Muscle of back (tissue), 11 donors: ENCODE measurements around the gene ATF3. TPM values are rescaled to one million over a fixed set of nuclear protein-coding genes. Genes with fewer than 3 reads are reported as not detected.
A peak's percentile ranks its signal among the peaks of the same experiment; 100 is the strongest.

Experiments used
- DNase-seq, 3 donors: peaks; one replicate each; pipeline versions ENCODE4 v3.0.0 to v3.0.0-alpha.2; 2013
- polyA plus RNA-seq, 10 donors: library from polyadenylated mRNA; unstranded; fragments of 120-200 nt; gene quantifications; one replicate each; pipeline ENCODE4 v1.2.1, GENCODE V29; 2013; ENCODE audit not compliant: insufficient read length in 10 of 10

The ATF3 gene
- polyA plus RNA-seq, 10 donors: 8.1 to 157 (median 28.3) TPM

DNA sequence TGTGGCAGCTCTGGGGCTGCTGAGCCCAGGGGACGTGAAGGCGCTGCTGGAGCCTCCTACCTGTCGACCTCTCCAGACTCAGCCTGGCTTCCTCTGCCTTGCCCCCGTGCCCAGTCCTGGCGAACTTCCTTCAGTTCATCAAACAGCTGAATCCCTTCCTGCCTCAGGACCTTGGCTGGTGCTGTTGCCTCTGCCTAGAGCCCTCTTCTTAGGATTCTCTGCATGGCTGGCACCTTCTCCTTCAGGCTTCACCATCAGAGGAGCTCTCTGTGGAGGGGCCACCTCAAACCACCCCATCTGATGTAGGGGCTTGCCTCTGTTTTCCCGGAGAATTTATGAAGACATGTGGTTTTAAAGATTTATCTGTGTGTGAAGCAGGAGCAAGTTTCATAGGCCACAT, 23.4 kb upstream of the ATF3 start:
- no peak for DNase-seq

DNA sequence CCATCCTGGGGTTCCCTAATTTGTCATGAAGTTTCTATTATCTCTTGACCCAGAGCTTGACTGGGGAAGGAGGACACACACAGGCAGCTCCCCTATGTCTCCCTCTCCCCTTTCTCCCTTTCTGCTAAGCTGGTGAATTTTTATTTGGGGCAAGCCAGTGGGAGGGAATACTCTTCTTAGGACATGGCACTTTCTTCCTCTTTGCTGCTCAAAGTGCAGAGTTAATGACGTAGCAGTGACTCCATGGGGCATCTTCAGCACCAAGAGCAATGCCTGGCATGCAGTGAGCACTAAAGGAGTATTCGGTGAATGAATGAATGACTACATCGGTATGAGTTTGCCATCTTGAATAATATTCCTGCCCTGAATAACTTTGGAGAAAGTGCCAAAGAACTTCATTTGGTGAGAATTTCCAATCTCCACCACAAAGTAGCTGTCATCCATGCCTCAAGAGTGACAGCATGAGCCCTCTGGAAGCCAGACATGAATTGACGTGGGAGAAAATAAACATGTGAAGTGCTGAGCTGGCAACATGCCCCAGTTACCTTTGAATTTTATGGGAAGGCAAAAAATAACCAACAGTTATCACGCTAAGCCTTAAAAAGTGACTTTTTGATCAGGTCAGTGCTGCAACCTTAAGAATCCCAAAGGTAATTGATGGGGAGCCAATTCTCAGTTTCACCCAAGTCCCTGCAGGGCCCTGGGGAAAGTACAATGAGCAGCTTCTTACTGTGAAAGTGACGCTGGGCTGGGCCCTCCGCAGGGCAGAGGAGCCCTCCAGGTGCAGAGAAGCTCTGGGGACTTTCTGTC, 22.1 kb upstream of the ATF3 start:
- no peak for DNase-seq

DNA sequence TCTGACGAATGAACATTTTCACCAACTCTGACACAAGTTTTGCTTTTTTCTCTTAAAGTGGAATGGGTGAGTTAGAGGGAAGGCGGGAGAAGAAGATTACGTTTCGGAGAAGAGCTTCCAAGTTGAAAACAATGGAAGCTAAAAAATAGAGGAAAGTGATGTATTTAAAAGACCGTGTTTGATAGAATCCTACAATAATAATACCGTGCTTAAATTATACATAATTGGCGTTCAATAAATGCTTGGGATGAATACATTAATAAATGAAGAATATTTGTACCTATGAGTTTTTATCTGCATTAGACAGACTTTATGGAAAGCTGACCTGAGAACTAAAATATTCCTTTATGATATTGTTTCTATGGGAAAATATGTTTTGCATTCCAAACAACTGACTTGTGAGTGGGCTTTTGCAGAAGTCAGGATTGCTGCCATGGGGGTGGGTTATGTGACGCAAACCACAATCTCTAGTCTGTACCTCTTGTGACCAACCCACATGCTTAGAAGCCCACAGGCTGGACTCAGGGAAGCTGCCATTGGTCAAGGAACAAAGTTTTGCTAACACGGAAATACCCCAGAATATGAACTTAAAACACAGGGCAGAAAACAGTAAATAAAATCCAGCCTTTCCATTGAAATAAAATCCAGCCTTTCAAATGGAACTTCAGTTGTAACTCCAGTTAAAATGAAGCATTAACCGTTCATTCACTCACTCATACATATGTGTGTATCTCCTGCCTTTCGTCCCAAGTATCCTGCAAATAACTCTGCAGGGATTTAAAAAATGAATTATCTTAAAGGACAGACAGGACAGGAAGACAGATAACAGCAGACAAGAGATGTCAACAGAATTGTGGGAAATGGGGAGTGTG, 21.3 kb upstream of the ATF3 start:
- DNase-seq: peak; percentile 56 to 62 (median 59)

DNA sequence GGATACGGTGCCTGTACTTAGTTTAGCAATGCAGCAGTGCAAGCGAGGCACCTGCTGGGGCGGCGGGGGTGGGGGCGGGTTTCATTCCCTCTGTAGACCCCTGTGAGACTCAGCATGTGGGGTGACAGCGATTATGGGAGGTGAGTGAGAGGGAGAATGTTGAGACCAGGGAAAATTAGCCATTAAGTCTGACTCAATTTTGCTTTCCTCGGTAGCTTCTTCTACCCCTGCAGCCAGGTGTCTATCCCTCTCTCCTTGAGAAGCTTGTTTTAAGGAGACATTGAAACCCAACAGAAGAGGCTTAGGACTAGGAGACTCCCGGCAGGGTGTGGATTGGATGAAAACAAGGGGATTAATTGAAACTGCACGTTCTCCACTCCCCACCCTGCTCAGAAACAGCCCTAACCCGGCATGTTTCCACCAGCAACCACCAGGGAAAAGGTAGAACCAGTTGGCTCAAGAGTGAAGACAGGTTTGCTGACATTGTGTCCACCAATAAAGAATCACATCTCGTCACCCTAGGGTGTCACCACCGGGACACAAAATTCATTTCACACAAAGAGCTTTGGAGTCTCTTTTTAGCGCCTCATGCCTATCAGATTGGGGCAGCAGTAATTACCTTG, 20.6 kb upstream of the ATF3 start:
- DNase-seq: no peak

DNA sequence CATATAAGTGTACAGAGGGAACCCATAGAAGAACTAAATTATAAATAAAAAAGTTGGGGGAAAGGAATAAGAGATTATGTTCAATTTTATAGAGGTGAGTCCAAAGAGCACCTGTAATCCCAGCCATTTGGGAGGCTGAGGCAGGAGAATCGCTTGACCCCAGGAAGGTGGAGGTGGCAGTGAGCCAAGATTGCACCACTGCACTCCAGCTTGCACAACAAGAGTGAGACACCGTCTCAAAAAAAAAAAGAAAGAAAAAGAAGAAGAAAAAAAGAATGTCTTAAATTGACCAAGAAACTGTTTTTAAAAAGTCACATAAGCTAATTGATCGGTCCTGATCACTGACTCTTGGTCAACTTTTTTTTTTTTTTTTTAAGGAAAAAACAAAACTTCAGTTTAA, 19.1 kb upstream of the ATF3 start:
- no peak for DNase-seq

DNA sequence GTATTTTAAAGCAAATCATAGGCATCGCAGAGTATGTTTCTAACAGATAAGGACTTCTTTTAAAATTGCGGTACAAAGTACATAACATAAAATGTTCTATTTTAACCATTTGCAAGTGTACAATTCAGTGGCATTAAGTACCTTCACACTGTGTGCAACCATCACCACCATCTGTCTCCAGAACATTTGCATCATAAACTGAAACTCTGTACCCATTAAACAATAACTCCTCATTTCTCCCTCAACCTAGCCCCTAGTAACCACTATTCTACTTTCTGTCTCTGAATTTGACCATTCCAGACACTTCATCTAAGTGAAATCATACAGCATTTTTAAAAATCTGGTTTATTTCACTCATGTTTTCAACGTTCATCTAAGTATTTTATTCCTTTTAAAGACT, 16.6 kb upstream of the ATF3 start:
- no peak for DNase-seq

DNA sequence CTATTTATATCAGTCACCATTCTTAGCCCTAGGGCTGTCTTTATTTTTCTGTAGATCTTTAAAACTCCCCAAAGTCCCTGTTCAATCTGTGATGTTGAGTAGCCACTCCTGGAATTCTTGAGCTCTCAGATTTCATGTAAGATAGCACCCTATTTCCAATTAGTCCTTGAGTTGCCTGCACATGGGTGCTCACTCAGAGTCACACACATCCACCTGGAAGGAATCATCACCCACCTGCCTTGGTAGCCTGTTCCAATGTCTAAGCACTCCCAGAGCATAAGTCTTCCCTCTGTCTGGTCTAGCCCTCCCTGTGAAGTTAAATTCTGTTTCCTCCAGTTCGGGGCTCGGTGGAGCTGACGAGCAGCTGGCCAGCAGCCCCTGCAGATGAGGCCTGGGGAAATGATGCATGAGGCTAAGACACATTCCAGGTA, 14.7 kb upstream of the ATF3 start:
- no peak for DNase-seq

DNA sequence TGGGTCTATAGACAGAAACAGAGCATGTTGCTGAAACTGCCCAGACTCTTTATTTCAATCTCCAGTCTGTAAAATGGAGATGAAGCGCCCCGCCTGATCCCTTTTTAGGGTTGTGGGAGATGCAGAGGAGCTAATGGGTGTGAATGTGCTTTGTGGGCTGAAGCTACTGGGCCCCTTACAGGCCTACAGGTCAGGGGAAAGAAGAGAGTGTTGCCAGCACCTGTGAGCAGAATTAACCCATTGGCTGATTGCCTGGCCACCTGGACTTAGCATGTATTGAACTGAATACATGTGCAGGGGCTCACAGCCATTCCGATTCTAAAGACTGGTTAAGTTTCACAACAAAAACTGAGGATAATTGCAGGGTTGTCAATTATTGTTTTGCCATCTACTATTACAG, 13.9 kb upstream of the ATF3 start:
- DNase-seq: no peak

DNA sequence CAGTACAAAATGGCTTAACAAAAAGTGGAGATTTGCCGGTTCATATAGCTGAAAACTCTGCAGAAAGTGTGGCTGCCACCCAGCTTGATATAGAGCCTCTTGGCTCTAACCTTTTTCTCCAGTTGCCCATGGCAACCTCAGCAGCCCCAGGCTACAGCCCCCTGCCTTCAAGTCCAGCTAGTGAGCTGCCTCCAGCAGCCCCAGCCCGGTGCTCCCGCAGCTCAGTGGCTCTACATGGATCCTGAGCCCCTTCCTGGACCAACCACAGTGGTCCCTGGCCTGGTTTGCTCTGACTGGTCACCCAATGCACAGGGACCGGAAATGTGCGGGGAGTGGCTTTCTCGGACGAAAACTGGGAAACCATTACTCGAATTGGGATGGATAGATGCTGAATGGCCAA, 13.3 kb upstream of the ATF3 start:
- no peak for DNase-seq

DNA sequence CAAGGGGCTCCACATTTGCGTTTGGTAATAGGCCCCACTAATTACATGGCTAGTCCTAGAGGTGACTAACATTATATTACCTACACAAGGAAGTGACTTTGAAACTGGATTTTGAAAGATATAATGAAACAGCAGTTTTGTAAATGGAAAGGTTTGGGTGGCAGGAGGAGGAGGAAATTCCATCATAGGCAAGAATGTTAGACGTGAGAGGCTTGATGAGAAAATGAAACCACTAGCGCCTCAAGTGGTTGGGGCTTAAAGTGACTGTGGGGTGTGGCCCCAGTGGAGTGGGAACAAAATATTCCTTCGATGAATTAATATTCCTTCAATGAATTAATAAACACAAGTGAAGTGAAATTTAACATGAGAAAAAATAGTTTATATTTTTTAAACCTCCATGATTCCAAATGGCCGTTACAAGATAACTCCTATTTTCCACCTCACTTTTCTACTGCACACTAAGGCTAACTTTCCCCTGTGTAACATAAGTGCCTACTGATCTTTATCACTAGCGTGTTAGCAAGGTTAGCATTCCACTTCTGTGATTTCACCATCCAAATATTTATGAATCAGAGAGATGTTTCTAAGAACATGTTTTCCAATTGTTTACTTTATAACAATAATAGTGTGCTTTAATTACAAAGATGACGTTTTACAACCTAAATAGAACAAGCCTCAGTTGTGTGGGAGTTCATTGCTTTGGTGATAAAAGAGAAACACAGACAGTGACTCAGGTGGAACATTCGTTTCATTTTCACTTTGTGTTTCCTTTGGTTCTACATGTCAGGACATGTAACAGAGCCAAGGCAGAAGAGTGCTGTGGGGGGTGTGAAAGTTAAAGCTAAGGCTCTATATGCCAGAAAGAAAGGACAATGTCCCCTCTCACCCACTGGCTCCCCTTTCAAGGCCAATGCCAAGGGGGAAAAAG, 12.5 kb upstream of the ATF3 start:
- peak in 1 of 3 donors; percentile 76 for DNase-seq

DNA sequence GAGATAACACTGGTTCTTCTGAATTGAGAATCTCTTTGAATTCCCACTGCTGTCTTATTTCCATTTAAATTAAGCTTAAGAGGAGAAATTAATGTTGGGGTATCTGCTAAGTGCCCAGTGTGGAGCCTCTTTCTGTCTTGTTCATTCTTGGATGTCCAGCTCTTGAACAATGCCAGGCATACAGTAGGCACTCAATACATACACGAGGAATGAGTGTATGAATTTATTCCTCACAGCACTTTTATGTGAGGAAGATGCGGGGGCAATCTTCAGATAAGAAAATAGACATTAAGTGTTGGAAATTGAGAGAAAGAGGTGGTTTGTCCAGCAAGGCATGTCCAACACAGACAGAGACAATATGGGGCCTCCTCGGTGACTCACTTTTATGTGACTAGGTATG, 11.8 kb upstream of the ATF3 start:
- no peak for DNase-seq

DNA sequence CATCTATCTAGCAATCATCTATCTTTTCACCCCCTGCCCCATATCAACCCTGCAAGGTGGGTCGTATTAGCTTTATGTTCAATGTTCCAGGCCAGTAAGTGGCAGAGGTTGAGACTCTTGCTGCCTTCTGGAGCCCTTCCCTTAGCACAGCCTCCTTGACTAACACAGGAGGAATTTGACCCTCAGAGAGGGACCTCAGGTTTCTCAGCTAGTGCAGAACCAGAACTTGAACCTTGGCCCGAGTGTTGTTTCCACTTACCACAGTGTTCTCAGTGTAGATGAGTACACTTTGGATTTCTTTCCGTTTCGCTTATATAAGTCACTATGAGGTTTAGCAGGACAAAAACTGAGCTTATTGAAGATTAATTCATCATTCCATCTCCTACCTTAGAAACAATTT, 11.1 kb upstream of the ATF3 start:
- DNase-seq: no peak

DNA sequence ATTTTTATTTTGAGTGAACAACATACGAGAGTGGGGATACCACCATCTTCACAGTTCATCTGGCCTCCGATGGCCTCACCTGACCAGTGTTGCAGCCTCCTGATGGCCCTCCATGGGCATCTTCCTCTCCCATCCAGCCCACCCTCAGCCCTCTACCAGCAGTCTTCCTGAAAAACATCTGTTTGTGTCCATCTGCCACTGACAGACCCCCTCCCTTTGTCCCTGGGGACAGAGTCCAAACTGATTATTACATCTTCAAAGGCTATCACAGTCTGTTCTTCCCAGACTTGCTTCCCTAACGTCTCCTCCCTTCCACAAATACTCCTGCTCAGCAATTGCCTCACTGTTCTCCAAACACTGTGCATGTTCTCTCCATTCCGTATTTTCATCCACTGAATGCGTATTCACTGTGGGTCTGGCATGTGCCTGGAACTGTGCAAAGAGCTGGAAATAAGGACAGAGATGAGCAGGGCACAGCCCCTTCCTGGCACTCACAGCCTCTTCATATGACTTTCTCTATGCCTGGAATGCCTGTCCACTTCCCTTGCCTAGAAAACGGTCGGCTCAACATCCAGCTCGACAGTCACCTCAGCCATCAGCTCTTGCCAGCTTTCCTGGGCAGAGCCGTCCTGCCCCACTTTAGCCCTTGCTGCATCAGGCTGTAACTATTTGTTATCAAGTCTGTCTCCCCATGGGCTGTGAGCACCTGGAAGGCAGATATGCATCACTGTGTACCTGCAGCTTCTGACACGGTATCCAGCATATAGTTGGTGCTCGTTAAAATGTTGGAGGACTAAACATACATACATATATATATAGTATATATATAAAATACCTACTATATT, 8.3 kb upstream of the ATF3 start:
- no peak for DNase-seq

DNA sequence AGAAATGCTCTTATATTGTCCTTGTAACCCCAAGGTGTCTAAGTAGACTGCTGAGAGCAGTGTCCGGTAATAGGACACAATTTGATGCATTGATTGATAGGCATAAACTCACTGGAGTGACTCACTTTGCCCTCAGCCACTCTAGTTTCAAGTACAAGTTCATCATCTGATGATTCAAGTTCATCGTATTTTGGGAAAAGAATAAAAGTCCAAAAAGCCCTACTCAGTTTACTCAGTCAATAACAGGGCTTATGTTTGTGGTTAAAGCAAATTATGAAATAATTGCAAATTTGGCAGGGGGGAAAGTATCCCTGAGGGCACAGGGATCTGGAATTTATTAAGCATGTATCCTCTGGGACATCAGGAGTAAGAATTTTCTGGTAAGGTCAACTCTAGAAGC, 7.6 kb upstream of the ATF3 start:
- DNase-seq: no peak

DNA sequence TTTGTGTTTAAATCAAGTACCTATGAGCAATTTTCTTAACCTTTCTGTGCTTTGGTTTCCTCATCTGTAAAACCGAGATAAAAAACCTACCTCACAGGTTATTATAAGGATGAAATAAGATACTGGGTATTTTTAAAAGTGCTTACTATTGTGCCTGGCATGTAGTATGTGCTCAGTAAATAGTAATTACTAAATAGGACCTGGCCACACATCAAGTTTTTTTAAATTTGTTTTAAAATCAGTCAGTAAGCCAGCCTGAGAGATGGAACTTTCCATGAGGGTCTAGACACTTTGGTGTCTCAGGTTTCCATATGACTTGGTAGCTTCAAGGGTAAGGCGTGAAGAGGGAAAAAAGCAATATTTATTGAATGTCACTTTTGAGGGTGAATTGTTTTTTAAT, 7.0 kb upstream of the ATF3 start:
- DNase-seq: no peak

DNA sequence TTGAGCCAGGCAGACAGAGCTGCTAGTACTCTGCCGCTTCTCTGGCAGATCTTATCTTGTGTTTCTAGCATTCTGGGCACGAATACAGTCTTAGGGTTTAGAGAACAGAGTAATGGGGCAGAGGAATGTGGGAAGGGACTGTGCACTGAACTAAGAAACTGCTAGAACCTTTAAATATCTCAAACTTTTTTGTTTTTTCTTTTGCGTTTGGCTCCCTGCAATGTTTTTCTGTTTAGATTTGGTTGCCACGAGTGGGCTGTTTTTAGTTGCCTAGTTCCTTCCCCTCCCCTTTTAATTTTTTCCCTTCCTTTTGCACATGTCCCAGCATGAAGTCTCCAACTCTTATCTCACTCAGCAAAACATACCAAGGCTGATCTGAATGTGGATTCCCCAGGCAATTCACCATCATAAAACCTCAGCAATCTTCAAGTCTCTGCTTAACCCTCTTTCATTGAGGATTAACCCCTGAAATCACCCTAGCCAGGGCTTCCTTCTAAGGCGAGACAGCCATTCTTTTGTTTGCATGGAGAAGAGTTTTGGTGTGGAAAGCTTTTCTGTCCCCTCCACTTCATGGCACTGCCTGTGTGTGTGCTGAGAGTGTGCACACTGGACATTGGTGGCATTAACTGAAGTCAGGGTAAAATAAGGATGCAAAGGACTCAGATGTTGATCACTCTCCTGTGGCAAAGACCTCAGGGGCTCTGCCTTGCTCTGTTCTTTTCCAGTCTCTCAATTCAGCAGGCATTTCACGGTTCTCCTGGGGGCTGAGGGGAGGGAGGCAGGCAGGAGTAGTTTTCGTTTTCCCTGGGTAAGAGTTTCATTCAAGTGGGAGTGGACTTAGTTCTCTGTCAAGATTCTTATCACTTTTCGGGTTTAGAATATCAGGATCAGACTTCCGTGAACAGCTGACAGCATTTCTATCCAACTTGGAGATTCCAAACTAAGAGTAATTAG, 2.8 kb upstream of the ATF3 start:
- peak in 1 of 3 donors; percentile 54 for DNase-seq

DNA sequence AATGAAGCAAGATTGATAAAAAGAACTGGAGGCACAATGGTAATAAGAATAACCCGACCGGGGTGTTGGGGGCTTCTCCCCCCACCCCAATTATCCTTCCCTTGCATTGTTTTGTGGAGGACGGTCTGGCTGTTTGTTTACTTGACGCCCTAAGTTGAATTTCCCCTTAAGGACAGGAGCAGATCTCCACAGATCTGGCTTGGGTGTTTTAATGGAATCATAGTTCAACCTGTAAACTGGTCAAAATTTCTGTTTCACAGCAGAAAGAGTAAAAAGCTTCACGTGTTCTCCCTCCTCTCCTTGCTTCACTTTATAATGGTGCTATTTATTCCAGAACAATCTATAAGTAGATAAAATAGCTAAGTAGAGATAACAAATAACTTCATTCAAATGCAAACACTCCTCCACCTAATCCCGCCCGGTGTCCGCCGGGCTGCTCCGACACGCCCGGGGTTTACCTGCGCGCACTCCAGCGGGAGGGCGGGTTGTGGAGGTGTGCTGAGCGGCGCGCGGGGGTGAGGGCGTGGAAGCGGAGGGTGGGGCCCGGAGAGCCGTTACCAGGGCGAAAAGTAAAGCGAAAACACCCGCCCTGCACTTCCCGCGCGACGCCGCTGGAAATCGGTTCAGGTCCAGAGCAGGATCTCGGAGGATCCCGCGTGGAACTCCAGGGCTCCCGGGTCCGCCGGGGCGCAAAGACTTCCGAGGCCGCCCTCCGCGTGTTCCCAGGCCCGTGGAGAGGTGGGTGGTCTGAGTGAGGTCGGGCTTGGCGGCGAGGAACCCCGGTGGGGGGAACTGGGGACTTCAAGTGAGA, 2.0 kb upstream of the ATF3 start:
- DNase-seq: peak in 1 of 3 donors; percentile 68

DNA sequence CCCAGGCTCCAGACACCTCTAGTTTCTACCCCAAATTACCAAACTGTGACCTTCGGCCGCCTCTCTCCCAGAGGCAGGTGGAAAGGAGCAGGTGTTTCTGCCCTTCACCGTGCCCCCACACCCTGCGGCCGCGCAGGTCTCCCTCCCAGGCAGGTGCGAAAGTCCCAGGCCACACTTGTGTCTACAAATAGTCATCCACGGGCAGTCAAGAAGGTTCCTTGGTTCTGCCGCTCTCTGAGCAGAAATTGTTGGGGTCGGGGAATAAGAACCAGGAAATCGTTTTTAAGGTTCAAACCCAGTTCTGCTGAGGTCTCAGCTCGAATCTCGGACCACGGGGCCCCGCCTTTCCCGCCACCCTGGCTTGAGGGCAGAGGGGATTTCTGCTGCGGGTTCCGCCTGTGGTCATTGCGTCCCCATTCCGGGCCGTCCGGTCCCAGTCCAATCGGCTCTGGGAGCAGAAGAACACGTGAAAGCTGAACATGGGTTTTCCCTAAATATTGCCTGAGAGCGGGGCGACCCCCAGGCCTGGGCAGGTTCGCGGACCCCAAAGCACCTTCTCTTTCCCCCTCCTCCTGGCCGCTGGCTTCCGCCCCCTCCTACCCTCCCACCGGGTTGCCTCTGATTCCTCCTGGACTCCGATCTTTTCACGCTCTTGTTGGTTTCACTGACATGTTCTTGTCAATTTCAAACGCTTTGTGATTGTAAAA, 1.2 kb upstream of the ATF3 start:
- peak in 1 of 3 donors; percentile 68 for DNase-seq
